ENCODE results near the gene SLIT3.
A peak's percentile ranks its signal among the peaks of the same experiment; 100 is the strongest.

The SLIT3 gene

DNA sequence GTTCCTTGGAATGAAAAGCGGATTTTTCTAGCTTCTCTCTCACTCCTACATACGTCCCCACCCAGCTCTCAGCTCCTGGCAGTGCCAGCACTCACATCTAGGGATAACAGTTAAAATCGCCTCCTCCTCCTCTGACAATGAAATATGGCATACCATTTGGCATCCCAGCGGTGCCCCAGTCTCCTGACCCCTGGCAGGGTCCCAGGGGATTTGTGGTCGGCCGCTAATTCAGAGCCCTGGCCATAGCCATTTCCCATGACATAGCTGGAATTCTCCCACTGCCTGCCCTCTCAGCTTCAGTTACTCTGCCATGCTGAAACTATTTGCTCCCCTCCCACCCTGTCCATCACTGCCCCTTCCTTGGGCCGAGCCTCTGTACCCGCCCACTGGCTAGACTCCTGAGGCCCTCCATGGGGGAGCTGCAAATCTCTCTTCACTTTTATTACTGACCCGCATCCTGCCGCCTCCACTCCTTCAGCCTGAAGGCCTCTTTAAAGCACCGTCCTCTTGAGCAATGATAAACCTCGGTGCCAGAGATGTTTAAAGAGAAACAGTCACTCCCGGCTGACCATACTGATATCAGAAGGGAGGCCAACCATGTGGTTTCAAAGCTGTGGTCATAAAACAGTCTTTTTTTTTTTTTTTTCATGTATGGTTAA lies 139.8 kb downstream of the SLIT3 start (continued):
- TF ChIP-seq, protein P1, sequence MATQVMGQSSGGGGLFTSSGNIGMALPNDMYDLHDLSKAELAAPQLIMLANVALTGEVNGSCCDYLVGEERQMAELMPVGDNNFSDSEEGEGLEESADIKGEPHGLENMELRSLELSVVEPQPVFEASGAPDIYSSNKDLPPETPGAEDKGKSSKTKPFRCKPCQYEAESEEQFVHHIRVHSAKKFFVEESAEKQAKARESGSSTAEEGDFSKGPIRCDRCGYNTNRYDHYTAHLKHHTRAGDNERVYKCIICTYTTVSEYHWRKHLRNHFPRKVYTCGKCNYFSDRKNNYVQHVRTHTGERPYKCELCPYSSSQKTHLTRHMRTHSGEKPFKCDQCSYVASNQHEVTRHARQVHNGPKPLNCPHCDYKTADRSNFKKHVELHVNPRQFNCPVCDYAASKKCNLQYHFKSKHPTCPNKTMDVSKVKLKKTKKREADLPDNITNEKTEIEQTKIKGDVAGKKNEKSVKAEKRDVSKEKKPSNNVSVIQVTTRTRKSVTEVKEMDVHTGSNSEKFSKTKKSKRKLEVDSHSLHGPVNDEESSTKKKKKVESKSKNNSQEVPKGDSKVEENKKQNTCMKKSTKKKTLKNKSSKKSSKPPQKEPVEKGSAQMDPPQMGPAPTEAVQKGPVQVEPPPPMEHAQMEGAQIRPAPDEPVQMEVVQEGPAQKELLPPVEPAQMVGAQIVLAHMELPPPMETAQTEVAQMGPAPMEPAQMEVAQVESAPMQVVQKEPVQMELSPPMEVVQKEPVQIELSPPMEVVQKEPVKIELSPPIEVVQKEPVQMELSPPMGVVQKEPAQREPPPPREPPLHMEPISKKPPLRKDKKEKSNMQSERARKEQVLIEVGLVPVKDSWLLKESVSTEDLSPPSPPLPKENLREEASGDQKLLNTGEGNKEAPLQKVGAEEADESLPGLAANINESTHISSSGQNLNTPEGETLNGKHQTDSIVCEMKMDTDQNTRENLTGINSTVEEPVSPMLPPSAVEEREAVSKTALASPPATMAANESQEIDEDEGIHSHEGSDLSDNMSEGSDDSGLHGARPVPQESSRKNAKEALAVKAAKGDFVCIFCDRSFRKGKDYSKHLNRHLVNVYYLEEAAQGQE (tag by site-specific recombination; IDR thresholded peaks at IDR 0.05), result no peak
- TF ChIP-seq ZNF214 (tag by site-specific recombination; IDR thresholded peaks at IDR 0.05; ENCODE audit: borderline replicate concordance) (no peak), ZNF266 (tag by site-specific recombination; IDR thresholded peaks at IDR 0.05; ENCODE audit: low read depth) (no peak), ZFP69B (tag by site-specific recombination; IDR thresholded peaks at IDR 0.05) (no peak), BCL11B (tag by site-specific recombination; IDR thresholded peaks at IDR 0.05; ENCODE audit: low read depth) (no peak), ZNF654 (tag by site-specific recombination; IDR thresholded peaks at IDR 0.05; ENCODE audit: low read depth) (no peak), ZBTB17 (tag by site-specific recombination; IDR thresholded peaks at IDR 0.05) (no peak), KLF1 (tag by site-specific recombination; IDR thresholded peaks at IDR 0.05) (no peak), EGR2 (tag by site-specific recombination; IDR thresholded peaks at IDR 0.05; ENCODE audit: low read depth) (peak; percentile 92), ZNF248 (tag by site-specific recombination; IDR thresholded peaks at IDR 0.05) (no peak), ZNF416 (tag by site-specific recombination; IDR thresholded peaks at IDR 0.05) (no peak), FEZF1 (tag by site-specific recombination; IDR thresholded peaks at IDR 0.05) (peak; percentile 60), SP7 (tag by site-specific recombination; IDR thresholded peaks at IDR 0.05) (peak; percentile 69; the same call in 1 of the 2 replicates), ZNF610 (tag by site-specific recombination; IDR thresholded peaks at IDR 0.05; ENCODE audit: borderline replicate concordance) (no peak)
- TF ChIP-seq, protein P2, sequence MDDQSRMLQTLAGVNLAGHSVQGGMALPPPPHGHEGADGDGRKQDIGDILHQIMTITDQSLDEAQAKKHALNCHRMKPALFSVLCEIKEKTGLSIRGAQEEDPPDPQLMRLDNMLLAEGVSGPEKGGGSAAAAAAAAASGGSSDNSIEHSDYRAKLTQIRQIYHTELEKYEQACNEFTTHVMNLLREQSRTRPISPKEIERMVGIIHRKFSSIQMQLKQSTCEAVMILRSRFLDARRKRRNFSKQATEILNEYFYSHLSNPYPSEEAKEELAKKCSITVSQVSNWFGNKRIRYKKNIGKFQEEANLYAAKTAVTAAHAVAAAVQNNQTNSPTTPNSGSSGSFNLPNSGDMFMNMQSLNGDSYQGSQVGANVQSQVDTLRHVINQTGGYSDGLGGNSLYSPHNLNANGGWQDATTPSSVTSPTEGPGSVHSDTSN (CRISPR knock-in tag; IDR thresholded peaks at IDR 0.05), result no peak
- TF ChIP-seq, protein P3, sequence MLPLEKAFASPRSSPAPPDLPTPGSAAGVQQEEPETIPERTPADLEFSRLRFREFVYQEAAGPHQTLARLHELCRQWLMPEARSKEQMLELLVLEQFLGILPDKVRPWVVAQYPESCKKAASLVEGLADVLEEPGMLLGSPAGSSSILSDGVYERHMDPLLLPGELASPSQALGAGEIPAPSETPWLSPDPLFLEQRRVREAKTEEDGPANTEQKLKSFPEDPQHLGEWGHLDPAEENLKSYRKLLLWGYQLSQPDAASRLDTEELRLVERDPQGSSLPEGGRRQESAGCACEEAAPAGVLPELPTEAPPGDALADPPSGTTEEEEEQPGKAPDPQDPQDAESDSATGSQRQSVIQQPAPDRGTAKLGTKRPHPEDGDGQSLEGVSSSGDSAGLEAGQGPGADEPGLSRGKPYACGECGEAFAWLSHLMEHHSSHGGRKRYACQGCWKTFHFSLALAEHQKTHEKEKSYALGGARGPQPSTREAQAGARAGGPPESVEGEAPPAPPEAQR (tag by site-specific recombination; IDR thresholded peaks at IDR 0.05), result no peak
- TF ChIP-seq, protein P4, sequence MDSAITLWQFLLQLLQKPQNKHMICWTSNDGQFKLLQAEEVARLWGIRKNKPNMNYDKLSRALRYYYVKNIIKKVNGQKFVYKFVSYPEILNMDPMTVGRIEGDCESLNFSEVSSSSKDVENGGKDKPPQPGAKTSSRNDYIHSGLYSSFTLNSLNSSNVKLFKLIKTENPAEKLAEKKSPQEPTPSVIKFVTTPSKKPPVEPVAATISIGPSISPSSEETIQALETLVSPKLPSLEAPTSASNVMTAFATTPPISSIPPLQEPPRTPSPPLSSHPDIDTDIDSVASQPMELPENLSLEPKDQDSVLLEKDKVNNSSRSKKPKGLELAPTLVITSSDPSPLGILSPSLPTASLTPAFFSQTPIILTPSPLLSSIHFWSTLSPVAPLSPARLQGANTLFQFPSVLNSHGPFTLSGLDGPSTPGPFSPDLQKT (IDR thresholded peaks at IDR 0.05; ENCODE audit: borderline replicate concordance, low read depth, low read length), result no peak
- TF ChIP-seq, protein P5, sequence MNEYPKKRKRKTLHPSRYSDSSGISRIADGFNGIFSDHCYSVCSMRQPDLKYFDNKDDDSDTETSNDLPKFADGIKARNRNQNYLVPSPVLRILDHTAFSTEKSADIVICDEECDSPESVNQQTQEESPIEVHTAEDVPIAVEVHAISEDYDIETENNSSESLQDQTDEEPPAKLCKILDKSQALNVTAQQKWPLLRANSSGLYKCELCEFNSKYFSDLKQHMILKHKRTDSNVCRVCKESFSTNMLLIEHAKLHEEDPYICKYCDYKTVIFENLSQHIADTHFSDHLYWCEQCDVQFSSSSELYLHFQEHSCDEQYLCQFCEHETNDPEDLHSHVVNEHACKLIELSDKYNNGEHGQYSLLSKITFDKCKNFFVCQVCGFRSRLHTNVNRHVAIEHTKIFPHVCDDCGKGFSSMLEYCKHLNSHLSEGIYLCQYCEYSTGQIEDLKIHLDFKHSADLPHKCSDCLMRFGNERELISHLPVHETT (tag by site-specific recombination; IDR thresholded peaks at IDR 0.05), result no peak
- TF ChIP-seq, protein P6, sequence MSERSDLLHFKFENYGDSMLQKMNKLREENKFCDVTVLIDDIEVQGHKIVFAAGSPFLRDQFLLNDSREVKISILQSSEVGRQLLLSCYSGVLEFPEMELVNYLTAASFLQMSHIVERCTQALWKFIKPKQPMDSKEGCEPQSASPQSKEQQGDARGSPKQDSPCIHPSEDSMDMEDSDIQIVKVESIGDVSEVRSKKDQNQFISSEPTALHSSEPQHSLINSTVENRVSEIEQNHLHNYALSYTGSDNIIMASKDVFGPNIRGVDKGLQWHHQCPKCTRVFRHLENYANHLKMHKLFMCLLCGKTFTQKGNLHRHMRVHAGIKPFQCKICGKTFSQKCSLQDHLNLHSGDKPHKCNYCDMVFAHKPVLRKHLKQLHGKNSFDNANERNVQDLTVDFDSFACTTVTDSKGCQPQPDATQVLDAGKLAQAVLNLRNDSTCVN (tag by site-specific recombination; optimal IDR thresholded peaks at IDR 0.05), result no peak
- TF ChIP-seq, protein P7, sequence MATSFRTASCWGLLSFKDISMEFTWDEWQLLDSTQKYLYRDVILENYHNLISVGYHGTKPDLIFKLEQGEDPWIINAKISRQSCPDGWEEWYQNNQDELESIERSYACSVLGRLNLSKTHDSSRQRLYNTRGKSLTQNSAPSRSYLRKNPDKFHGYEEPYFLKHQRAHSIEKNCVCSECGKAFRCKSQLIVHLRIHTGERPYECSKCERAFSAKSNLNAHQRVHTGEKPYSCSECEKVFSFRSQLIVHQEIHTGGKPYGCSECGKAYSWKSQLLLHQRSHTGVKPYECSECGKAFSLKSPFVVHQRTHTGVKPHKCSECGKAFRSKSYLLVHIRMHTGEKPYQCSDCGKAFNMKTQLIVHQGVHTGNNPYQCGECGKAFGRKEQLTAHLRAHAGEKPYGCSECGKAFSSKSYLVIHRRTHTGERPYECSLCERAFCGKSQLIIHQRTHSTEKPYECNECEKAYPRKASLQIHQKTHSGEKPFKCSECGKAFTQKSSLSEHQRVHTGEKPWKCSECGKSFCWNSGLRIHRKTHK (tag by site-specific recombination; IDR thresholded peaks at IDR 0.05), result no peak
- TF ChIP-seq, protein P8, sequence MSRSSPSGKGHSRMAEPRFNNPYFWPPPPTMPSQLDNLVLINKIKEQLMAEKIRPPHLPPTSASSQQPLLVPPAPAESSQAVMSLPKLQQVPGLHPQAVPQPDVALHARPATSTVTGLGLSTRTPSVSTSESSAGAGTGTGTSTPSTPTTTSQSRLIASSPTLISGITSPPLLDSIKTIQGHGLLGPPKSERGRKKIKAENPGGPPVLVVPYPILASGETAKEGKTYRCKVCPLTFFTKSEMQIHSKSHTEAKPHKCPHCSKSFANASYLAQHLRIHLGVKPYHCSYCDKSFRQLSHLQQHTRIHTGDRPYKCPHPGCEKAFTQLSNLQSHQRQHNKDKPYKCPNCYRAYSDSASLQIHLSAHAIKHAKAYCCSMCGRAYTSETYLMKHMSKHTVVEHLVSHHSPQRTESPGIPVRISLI (tag by site-specific recombination; IDR thresholded peaks at IDR 0.05), result no peak
- TF ChIP-seq, protein P9, sequence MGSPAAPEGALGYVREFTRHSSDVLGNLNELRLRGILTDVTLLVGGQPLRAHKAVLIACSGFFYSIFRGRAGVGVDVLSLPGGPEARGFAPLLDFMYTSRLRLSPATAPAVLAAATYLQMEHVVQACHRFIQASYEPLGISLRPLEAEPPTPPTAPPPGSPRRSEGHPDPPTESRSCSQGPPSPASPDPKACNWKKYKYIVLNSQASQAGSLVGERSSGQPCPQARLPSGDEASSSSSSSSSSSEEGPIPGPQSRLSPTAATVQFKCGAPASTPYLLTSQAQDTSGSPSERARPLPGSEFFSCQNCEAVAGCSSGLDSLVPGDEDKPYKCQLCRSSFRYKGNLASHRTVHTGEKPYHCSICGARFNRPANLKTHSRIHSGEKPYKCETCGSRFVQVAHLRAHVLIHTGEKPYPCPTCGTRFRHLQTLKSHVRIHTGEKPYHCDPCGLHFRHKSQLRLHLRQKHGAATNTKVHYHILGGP (tag by site-specific recombination; IDR thresholded peaks at IDR 0.05), result no peak
